HS-5 (cell line): Measurements from ENCODE around the gene DIS3L2.

Experiments used
- DNase-seq: peaks from one replicate; pipeline ENCODE4 v3.0.0-alpha.2; 2012; ENCODE audit warnings: low read depth

The DIS3L2 gene

DNA sequence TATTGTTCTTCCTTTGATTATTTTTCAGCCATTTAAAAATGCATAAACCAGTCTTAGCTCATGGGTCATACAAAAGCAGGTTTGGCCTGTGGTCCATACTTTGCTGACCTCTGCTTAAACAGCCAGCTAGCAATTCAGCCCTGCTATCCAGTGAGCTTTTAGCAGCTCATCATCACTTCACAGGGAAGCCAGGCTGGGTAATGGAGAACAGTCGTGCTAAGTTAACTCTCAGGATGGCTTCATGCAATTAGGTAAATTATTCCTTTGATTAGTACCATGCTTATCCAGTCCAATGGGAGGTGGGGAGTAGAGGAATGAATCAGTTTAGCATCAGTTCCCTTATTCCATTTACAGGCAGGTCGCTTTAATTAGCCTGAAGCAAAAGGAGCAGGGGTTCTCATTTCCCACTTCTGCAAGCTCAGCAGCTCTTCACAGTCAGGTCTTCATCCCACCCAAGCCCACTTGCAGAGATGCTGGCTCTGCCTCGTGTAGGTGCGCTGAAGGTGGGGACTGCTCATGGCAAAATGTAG is 307.2 kb downstream of the DIS3L2 start:
- no peak for DNase-seq

DNA sequence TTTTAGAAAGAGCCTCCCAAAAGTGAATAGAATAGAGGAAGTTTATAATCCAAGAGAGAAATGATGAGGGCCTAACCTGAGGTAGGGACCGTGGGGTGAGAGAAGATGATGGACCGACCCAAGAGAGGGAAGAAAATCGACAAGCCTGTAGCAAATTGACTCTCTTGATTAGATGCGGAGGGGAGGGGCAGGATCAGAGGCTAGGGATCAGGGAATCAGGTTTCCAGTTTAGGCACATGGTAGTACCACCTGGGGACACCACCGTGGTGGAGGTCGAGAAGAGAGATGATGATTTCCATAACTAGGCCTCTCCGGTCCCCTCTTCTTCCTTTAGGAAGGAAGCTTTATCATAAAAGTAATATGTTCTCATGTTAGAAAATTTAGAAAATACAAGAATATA is 308.4 kb downstream of the DIS3L2 start:
- DNase-seq, result no peak

DNA sequence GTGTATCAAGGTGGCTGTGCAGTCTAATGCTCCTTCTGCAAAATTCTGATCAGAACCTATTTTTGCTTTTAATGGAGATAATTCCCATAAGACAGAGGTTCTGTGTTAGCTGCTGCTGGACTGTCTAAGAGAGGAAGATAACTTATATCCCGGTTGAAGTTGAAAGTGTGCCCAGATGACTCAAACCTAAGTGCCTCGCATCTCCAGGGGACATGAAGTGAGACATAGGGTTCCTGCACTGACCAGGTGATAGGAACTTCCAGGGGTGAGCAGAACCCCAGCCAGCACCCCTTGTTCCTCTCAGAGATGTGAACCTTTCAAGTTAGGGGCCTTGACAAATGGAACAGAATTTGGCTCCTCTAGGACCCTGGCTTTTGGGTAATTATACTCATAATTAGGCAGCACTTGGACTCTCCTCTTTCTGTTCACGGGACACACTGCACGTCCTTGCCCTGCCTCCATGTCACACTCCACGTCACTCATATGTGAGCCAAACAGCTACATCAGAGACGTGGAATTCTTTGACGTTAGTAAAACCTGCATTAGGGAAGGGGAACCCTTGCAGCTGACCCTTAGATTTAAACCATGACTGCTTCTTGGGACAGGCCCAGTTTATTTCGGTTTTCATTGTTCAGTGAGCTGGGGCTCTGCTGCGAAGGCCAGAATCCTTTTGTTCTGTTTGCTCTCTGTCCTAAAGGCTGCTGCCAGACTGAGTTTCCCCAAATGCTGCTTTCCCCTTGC is 312.6 kb downstream of the DIS3L2 start:
- DNase-seq, result no peak

DNA sequence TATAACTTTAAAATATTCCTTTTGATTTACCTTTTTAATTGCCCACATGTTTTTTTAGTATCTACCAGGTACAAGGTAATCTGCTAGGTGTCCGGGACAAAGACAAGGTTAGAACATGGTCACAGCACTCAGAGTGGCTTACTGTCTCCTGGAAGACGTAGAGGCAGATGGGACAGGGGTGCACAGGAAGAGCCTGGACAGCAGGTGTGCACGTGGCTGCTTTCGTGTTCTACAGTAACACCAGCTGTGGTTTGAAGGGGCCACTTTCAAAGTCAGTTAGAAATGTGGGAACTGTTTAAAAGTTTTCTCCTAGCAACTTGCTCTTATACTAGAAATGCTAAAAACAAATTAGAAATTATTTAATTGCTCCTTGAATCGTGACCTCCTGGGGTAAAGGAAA is 314.2 kb downstream of the DIS3L2 start:
- DNase-seq, result no peak

DNA sequence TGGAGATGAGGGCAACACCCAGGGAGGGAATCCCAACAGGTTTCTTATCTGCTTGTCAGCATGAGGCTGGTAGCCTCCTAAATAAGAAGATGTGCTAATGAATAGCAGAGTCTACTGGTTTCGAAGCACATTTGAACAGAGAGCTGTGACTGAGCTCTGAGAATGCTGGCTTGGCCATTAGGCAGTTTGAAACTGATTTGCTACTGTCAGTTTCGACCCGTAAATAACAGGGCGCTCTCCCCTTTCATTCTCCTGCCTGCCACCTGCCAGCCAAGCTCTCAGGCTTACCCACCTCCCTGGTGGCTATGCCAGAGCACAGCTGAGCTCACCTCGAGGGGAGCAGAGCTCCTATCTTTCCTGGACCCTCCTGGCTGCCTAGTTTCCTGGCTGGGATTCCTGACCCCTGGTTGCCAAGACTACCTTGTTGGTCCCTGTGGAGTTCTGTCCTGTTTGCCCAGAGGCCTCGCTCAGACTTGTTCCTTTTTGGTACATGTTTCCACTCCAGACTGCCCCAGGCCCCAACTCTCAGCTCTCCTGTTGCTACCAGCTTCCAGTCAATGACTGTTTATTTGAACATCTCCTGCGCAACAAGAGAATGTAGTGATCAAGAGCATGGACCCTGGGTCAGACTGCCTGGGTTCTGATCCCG is 314.7 kb downstream of the DIS3L2 start:
- DNase-seq, result no peak

DNA sequence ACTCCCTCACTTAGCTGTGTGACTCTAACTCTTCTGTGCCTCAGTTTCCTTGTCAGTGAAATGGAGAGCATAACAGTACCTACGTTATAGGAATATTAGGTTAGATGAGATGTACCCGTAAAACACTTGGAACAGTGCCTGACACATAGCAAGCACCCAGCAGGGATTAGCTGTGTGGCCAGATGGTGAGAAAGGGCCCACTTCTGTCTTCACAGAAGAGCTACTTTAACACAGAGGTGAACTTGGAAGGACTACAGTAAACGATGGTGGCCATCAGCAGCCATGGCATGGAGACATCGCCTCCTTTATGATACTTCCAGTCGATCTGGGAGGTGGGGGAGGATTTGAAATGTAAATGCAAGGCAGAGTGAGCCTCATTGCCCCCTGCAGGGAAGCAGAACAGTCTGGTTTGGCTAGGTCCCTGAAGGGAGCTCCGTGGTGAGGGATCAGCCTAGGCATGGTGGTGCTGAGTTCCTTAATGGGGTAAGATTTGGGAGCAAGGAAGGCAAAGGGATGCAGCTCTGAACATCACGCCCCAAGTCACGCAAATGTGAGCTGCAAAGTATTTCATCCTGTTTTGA is 315.3 kb downstream of the DIS3L2 start:
- DNase-seq, result no peak

DNA sequence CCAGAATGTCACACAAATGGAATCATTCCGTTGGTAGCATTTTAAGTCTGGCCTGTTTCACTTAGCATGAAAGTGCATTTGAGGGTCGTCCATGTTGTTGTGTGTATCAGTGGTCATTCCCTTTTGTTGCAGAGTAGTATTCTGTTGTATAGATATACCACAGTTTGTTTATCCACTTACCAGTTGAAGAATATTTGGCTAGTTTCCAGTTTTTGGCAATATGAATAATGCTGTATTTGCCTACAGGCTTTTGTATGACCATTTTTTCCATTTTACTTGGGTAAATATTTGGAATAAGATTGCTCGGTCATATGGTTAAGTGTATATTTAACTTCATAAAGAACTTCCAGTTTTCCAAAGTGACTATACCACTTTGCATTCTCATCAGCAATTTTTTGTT is 317.0 kb downstream of the DIS3L2 start:
- DNase-seq, result no peak

DNA sequence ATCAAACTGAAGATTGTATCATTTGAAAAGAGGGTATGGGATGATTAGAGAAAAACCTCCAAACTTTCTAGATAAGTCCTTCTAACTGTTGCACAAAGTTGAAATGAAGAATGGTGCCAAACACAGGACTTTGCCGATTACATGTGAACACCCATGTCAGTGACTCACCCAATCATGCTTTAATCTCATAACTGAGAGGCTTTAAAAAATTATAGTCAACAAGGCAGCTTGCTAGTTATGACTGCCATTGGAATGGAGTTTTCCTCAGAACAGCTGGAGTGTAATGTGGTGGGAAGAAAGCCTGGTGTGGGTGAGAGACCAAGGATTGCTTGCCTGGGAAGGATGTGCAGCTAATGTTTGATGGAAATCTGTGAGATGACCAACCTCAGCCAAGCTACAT is 318.8 kb downstream of the DIS3L2 start:
- DNase-seq, result no peak

DNA sequence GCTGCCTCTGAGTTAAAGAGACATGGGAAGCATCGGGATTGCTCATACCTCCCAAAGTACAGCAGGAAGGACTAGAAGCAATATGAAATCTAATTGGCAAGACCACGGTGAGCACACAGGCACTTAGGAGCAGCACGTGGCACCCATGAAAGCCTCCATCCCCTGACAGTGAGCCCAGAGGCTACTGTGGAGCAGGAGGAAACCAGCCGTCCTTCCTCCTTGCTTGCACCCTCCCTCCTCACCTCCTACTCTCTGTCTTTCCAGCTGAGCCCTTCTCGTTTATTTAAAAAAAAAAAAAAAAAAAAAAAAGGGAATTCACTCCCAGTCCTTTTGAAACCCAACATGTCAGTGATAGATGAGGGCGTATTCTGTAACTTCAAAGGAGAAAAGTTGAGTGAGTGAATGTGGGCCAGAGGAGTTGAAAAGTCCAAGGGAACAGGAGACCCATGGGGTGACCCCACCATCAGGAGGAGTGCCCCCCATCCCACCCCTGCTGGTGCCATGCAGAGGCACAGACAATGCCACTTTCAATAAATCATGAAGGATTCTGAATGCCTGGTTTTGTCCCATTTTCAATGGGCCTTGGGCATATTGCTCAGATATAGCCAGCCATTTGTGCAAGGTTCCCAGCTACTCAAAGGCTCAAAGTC is 320.5 kb downstream of the DIS3L2 start:
- no peak for DNase-seq

DNA sequence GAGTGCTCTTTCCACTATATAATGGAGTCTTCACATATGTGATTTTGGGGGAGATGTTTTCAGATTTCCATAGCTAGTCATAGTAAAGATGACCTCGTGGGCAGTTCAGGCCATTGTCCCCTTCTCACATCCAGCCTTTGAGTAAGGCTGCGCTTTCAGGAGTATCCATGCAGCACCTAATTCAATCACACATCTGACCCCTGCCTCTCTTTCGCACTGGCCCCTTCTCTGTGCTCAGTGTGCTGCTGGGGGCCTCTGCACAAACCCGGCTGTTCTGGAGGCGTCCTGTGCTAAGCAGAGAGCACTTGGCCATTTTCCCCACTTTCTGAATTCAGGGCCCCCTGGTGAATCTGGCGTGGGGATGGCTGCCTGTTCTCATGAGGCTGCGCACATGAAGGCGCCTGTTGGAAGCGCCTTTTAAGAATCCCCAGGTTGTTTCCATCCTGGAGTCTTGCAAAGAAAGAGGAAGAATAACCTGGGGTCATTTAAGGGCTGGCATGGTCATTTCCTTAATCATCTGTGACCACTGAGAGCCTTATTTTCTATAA is 321.1 kb downstream of the DIS3L2 start:
- no peak for DNase-seq

DNA sequence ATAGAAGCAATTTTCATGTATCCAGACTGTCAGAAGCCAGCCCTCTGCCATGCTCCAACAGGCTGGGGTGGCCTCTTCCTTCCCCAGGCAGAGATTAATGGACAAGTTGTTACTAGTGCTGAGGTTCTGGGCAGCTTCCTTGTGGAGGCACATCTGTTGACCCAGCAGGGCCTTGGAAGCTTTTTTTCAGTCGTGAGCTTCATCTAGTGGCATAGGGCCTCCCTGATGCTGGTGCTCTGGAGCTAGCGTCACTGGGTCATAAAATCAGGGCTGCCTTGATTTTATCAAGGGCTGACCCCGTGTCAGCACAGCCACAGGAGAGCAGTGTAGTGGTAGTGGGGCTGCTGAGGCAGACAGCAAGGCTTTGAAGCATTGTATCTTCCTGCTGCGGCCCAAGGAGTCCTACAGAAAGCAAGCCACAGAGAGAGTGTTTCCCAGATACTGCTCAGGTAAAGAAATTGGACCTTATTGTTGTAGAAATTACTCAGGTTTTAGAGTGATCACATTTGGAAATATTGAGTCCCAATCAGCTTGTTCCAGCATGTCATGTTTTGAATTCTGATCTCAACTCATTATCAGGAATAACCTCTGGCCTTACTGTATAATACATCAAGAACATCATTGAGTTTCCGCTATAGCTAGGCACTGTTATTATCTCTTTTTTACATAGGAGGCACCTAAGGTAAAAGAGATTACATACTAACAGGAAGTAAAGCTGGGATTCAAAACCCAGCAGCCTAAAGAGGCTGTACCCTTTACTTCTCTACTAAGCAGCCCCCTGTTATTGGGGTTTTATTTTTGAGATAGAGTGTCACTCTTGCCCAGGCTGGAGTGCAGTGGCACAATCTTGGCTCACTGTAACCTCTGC is 324.7 kb downstream of the DIS3L2 start:
- no peak for DNase-seq

DNA sequence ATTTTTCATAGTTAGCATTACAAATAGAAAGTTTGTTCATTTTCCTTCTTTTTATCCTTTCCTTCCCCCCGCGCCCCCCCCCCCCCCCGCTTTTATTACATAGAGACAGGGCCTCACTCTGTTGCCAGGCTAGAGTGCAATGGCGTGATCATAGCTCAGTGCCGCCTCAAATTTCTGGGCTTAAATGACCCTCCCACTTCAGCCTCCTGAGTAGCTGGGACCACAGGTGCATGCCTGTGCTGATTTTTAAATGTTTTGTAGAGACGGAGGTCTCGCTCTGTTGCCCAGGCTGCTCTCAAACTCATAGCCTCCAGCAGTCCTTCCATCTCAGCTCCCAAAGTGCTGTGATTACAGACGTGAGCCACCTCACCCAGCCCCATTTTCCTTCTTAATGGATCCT is 325.8 kb downstream of the DIS3L2 start:
- DNase-seq, result no peak

DNA sequence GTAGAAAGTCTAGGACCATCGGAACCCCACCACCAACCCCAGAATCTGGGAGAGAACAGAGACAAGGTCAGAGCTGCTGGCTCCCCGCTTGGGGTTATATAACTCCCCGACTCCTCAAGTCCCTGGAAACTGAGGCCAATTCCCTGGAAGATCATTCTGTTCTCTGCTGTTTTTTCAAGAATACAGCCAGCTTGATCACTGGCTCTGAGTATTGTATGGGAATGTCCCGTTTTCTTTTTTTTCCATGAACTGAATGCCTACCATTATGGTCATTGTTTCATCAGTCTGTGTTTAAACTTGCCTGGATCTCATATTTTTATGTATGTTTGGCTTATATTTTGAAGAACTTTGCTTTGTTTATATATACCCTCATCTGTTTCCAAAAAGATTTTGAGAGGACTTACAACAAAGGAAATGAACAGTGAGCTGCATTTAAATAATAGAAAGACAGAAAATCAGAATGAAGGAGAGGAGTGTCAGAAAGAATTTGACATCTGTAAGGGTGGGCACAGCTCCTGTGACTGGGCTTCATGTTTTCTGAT is 327.0 kb downstream of the DIS3L2 start:
- no peak for DNase-seq

DNA sequence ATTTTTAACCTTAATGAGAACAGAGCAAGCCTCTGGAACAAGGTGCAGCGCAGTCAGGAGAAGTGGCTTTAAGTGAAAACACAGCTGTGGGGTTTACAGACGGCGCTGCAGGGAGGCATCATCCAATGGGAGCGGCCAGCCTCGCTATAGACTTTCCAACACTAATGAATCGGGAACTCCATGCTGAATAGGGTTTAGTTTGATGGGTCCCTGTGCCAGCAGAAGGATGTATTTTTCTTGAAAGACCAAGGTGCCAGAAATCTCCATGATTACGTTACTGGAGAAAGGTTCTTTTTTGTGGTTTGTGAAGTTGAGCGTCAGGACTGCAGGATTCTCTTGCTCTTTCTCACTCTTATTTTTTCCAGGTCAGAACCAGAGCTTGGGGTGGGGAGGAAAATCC is 329.2 kb downstream of the DIS3L2 start:
- DNase-seq, result no peak

DNA sequence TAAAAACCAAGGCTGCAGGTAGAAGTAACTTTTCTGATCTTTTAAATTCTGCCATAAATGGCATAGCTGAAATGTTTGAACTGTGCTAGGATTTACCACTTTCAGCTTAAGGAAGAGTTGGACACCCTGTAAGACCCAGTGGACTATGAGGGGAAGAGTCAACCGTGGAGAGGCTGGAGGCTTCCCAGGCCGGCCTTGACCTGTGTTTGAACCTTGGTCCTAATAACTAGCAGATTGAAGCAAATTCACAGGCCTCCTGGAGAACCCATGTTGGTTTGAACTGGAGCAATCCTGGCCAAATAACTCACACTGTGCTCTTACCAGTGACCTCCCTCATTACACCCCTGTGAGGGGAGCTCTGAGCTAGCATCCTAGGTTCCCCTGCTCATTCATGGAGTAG is 329.8 kb downstream of the DIS3L2 start:
- DNase-seq, result no peak

DNA sequence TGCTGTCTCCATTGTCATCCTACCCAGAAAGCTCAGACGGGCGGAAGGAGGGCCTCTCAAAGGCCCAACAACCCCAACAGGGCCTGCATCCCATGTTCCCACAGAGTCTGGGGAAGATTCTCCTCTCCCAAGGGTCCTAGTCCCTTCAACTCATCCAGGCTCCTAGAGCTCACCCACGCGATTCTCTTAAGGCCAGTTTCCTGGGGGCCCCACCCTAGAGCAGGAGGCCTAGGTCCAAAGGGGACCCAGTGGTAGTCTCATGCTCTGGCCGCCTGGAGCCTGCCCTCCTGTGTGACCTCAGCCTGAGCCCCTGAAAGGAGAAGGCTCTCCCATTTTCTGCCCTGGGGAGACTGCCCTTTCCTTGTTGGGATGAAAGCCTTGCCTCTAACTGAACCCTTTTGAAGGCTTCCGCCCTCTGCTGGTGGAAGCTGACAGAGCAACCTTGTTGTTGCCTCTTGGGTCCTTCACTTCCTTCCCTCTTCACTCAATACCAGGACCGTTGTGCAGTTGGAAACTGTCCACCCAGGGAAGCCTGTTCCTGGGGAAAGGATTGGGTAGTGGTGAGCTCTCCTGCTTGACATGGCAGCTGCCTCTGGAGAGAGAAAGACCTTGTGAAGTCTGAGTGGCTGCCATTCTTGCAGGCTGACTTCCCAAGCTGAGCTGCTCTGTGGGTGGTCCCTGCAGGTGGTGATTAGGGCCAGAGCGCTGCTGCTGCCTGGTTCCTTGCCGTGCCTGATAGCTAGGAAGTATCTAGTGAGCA is 331.1 kb downstream of the DIS3L2 start:
- DNase-seq, result no peak

DNA sequence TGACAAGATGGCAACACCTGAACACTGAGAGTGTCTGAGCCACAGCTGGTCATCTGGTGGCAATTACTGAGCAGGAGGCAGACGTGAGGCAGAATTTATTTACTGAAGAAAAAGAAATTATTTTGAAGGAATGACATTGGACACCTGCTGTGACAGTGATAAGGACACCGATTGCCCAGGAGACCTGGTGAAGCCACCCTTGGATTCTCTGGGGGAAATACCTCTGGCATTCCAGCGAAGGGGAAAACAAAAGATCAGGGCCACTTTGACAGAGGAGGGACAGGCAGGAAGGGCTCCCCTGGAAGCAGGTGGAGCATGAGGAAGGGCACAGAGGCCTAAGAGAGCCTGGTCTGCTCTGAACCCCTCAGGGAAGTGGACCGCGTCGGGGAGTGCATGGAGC is 331.7 kb downstream of the DIS3L2 start:
- no peak for DNase-seq

DNA sequence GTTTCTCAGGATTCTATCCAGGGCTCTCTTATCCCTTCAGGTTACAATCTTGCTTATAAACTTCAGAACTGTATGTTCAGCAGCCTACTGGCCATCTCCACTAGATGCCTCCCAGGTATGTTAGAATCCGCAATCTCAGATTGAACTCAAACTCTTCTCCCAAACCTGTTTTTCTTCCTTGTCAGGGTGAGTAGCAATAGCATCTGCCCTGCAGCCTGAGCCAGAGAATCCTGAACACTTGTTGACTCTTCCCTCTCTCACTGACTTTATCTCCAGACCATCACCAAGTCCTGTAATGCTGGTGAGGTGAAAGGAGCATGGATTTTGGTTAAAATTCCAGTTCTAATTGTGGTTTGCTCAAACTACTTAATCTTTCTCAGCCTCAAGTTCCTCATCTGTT is 334.5 kb downstream of the DIS3L2 start:
- DNase-seq, result no peak

DNA sequence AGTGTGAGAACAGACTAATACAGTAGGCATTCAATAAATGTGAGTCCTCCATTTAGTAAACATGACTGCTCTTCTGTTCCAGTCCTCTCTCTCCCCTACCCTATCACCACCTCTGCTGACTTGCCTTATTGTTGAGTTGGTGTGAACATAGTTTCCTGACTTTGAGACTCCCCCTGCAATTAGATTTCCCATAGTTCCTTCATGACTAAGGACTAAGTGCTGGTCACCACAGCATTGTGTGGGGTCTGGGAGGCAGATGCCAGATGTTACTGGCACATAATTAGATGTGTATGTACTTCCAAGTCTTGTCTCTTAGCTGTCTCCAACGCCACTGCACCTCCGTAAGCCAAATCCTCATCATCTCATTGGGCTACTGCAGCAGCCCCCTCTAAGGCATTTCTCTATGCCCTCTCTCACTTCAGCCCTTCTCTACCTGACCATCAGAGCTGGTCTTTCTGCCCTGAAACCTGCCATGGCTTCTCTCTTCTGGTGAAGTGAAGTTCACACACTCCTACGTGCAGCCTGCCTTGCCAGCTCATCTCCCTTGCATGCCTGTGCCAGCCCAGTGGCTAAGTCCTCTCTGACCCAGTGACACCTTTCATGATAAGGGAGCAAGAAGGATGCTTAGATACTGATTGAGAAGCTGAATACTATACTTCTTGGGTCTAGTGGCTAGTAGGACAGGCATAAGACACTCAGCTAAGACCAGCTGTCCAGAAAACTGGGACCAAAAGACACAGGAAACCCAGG is 335.4 kb downstream of the DIS3L2 start:
- no peak for DNase-seq

DNA sequence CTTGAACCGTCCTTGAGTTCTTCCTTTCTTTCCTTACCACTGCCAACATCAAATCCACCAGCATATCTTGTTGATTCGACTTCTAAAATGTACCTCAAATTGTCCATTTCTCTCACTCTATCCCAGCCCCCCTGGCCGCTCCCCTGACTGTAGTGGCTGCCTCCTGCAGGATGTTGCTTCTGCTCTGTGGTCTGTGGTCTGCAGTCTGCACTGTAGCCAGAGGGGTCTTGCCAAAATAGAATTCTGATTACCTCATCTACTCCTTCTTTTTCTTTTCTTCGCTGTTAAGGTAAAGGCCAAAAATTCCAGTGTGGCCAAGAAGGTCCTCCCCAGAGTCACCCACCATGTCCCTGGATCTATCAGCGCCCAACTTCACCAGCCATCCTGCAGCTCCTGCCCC is 337.6 kb downstream of the DIS3L2 start:
- no peak for DNase-seq
